HG03135 (cell line): Measurements from ENCODE around the gene DAB1.

Source experiments
- ATAC-seq: cut with Tn5 transposase; IDR thresholded peaks from one replicate; pipeline ENCODE4 v1.9.1; 2021; ENCODE audit warnings: mild to moderate bottlenecking, moderate library complexity; ENCODE audit not compliant: unreplicated experiment

The DAB1 gene

DNA sequence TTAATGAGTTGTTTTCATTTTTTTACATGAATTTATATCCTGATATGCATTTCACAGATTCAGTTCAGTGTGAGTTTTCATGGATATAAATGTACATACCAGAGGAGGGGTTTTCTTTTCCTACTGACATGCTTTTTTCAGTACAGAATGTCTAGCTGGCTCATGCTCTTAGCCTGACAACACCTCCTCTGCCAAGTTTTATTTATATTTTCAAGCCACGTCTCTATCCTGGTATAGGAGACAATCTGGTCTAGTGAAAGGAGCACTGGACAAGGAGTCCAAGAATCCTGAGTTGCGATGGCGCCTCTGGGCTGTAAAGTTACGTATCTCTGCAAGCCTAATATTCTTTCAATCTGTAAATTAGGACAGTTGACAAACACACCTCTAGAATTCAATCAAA is 4.9 kb downstream of the DAB1 start:
- no peak for ATAC-seq

GRCh38 chr1:57411262-57411661 is 12.6 kb downstream of the DAB1 start:
- no peak for ATAC-seq

GRCh38 chr1:57410508-57410907 is 13.4 kb downstream of the DAB1 start:
- ATAC-seq: no peak

DNA sequence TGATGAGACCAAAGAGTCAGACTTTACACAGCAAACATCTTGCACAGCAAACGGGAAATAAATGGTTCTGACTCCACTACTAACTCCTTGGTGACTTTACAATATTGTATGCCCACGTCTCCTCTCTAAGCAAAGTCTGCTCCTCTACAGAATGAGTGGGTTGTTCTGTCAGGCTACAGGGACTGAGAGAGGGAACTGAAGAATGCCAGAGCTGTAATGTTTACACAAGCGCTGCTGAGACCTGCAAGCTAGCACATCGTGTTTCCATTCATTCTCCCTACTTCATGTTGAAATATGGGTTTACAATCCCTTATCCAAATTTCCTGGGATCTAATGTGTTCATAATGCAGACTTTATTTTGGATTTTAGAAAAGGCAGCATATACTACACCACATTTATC is 15.9 kb downstream of the DAB1 start:
- no peak for ATAC-seq

DNA sequence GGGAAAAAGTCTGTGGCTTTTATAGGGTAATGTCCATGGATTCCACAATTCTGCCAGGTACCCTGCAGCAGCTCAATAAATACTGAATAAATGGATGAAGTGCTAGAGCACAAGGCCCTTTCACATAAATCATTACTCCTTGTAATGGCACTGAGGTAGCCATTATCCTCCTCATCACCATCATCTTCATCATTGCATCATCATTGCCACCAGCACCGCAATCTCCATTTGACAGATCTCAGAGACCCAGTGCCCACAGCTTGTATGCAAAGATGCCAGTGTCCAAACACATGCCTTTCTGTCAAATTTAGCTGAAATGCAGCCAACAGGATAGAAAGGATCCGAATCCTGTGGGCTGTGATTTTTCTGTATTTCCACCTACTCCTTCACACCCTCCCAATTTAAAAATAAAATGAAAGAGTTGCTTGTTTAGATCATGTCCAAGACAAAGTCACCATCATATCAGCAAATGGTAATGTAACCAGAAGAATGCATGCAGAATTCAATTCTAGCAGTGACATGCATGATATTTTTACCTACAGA is 17.4 kb downstream of the DAB1 start:
- no peak for ATAC-seq

DNA sequence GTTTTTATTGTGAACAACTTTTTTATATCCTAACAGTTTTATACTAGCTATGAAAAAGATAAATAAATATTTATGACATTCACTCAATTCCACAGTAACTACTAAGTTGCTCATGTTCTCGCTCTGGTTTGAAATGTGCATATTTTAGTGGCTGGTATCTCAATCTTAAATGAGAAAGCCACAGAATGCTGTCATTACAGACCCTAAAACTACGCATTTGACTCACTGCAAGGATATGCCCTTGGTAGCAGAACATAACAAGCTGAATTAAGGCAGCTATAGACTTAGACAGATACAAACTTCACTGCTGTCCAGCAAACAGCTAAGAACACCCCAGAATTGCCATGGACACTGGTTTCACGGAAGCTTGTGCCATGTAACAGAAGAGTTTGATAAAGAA is 19.0 kb downstream of the DAB1 start:
- ATAC-seq: no peak

DNA sequence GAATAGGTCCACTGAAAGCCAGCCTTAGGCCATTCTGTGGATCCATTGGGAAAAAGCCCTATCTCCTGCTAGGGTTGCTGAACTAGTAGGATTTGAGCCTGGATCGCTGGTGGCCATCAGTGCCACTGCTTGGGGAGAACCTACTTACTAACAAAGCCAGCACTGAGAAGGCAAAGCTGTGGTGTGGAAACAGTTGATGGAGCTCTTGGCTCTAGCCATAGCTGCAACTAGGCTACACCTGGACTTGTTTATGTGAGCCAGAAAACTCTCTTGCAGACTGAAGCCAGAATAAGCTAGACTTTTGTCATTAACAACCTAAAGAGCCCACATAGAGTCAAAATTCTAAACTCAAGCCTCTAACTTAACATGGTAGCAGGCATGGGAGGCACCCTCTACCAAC is 20.7 kb downstream of the DAB1 start:
- no peak for ATAC-seq

DNA sequence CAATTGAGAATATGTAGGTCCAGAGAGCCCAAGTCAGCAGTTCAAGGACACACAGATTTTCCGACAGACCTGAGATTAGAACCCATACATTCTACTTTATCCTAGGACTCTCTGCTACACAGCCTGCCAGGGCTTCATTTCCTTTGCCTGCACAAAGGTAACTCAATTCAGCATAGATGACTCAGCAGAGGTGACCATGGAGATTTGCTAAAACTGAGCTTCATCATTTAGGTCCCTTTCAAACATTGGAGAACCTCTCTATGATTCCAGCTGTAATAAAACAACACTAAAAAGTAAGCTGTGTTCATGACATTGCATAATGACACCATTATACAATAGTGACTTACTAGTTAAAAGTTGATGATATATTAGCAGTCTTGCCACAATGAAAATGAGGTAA is 22.2 kb downstream of the DAB1 start:
- no peak for ATAC-seq

DNA sequence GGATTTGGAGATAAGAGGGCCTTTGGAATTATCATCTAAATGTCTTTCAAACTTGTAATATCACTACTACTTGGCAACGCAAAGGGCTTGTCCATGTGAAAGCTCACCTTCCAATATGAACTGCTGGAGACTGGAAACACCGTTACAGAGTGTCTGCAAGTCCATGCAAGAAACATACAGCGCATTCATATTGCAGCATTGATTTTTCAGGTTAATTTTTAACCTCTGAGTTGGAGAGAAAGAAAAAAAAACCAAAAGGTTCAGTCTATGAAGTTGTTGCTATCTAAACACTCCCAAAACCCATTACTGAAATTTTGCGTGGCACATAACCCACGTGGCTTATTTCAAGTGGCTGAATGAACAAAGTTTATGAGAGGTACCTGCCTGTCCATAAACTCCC is 23.8 kb downstream of the DAB1 start:
- no peak for ATAC-seq

DNA sequence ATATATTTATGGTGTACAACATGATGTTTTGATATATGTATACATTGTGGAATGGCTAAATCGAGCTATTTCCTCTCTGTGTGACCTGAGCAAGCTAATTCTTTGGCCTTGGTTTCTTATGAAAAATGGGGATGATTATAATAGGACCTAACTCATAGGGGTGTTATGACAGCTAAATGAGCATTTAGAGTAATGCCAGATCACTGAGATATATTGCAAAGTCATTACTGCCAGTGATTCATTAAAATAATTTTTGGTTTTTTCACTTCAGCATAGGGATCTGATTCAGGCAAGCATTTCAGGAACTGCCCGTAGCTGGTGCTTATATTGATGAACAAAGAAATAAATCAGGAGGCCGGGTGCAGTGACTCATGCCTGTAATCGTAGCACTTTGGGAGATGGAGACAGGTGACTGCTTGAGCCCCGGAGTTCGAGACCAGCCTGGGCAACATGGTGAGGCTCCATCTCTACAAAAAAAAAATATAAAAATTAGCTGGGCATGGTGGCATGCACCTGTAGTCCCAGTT is 30.7 kb downstream of the DAB1 start:
- no peak for ATAC-seq

GRCh38 chr1:57385336-57385735 is 38.5 kb downstream of the DAB1 start:
- ATAC-seq: no peak

DNA sequence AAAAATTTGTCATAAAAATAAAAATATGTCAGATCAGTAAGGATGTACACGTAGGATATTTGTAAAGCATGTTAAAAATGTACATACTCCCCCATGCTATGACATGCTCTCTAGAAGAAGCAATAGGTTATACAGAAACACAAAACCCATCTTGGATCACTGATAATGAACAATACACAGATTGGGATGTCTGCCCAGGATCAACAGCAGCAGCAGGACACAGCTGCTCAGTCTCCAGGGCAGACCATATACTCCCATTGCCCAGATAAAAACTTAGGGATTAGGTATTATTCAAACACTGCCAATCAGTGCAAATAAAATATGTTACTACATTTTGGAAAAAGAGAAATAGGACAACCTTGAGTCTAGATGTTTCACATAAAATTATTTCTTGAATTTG is 39.0 kb downstream of the DAB1 start:
- no peak for ATAC-seq

DNA sequence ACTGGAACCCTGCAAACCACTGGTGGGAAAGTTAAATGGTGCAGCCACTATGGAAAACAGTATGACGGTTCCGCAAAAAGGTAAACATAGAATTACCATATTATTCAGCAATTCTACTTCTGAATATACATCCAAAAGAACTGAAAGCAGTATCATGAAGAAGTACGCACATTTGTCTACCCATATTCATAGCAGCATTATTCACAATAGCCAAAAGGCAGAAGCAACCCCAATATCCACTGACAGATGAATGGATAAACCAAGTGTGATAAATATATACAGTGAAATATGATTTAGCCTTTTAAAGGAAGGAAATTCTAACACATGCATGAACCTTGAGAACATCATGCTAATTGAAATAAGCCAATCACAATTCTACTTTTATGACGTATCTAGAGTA is 39.6 kb downstream of the DAB1 start:
- no peak for ATAC-seq

DNA sequence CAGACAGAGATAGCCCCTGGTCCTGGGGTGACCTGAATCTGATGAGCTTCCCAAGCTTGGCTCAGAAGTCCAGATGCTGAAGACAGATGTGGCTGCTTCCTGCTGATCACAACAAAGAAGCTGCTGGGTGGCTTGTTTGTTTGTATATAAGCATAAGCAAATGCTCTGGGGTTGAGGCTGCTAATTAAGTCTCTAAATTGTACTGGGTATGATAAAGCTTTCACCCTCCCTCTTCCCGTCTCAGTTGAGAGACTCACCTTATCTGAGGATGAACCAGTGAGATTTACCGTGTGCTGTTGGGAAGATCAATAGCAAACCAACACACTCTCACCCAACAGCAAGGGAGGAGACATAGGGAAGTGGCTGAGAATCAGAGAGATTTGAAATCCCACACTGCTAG is 42.0 kb downstream of the DAB1 start:
- ATAC-seq: no peak

GRCh38 chr1:57381426-57381825 is 42.4 kb downstream of the DAB1 start:
- ATAC-seq: no peak

DNA sequence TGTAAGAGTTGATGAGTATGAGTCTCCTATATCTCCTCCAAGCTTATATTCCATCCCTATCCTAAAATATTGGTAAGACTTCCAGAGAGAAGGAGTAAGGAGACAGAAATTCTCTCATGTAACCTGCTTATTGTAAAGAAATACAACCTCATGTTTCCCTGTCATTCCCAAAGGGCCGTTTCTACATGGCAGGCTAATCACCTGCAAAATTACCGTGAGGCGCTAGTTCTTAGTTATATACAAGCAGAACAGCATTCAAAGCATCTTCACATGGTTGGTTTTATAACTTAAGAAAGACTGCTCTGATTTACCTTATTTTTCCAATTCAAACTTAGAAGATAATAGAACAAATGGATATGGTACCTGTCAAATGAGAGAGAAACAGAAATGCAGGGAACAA is 42.9 kb downstream of the DAB1 start:
- no peak for ATAC-seq

GRCh38 chr1:57378534-57378933 is 45.3 kb downstream of the DAB1 start:
- no peak for ATAC-seq

- no peak for ATAC-seq
Observed at GRCh38 chr1:57377339-57378139, 46.3 kb downstream of the DAB1 start.

DNA sequence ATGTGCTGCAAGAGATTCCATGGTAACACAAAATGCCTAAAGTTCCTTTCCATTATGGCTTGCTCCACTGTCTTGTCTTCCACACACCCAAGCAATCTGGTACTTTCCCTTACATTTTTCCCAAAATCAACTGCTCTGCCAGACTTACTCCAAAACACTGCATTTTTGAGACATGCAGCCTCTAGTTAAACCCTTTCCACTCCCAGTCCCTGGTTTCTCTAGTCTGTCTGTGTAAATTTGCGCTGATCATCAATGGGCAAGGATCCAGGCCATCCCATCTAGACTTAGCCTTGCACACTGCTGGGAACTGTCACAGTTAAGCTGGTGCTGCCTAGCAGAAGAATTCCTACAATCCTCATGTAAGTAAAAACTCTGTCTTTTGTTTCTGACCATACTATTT is 47.8 kb downstream of the DAB1 start:
- ATAC-seq: no peak

DNA sequence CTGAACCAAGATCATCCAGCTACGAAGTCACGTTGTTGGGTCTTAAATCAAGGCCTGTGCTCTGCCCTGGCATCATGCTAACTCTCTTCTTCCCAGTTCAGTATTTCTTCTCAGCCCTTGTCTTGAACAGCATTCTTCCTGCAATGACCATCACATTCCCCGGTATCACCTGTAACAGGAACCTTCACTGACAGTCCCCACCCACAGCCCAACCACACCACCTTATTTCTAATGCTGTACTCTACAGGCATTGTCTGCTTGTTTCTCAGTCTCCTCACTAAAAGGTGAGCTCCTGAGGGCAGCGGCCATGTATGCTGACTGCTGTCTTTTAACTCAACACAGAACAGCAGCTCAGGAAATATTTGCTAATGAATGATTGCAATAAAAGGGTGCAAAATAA is 54.0 kb downstream of the DAB1 start:
- no peak for ATAC-seq

GRCh38 chr1:57367945-57368344 is 55.9 kb downstream of the DAB1 start:
- ATAC-seq: no peak

GRCh38 chr1:57363643-57364042 is 60.2 kb downstream of the DAB1 start:
- no peak for ATAC-seq

- no peak for ATAC-seq
Observed at GRCh38 chr1:57363165-57363564, 60.7 kb downstream of the DAB1 start.
